GM19240 (cell line): ENCODE results near the gene BNIP5.
A peak's percentile ranks its signal among the peaks of the same experiment; 100 is the strongest.
"Not testable (repeated sequence)": the region's sequence is repeated elsewhere in the genome, so short reads cannot be mapped to it uniquely, and the experiment has no call there.

Source experiments
- DNase-seq: peaks from one replicate; pipeline ENCODE4 v3.0.0; 2011; ENCODE audit warnings: low spot score; ENCODE audit not compliant: insufficient read length

The BNIP5 gene

GRCh38 chr6:36345681-36346466, 9.2 kb upstream of the BNIP5 start:
- DNase-seq = no peak

- DNase-seq = no peak
Observed at GRCh38 chr6:36343109-36343680, 6.5 kb upstream of the BNIP5 start.

GRCh38 chr6:36340618-36341454, 4.1 kb upstream of the BNIP5 start:
- DNase-seq = peak; percentile 67

GRCh38 chr6:36340306-36340617, 3.6 kb upstream of the BNIP5 start:
- no peak for DNase-seq

- no peak for DNase-seq
Observed at GRCh38 chr6:36339146-36339545, 2.5 kb upstream of the BNIP5 start.

- not testable (repeated sequence) for DNase-seq
Observed at GRCh38 chr6:36338223-36338622, 1.5 kb upstream of the BNIP5 start.

GRCh38 chr6:36337814-36338213, 1.1 kb upstream of the BNIP5 start:
- DNase-seq = no peak

- DNase-seq = no peak
Observed at GRCh38 chr6:36336208-36336710, 429 bp downstream of the BNIP5 start.

GRCh38 chr6:36335465-36336207, 1.1 kb downstream of the BNIP5 start:
- no peak for DNase-seq

- no peak for DNase-seq
Observed at GRCh38 chr6:36334832-36335459, 1.7 kb downstream of the BNIP5 start.

GRCh38 chr6:36333931-36334725, 2.6 kb downstream of the BNIP5 start:
- DNase-seq = no peak

- no peak for DNase-seq
Observed at GRCh38 chr6:36333171-36333895, 3.4 kb downstream of the BNIP5 start.

- no peak for DNase-seq
Observed at GRCh38 chr6:36331381-36331780, 5.3 kb downstream of the BNIP5 start.

GRCh38 chr6:36330366-36330765, 6.3 kb downstream of the BNIP5 start:
- DNase-seq = no peak

- DNase-seq = no peak
Observed at GRCh38 chr6:36329798-36330291, 6.8 kb downstream of the BNIP5 start.

GRCh38 chr6:36328600-36328999, 8.1 kb downstream of the BNIP5 start:
- no peak for DNase-seq

- DNase-seq = no peak
Observed at GRCh38 chr6:36327919-36328236, 8.8 kb downstream of the BNIP5 start.

- DNase-seq = no peak
Observed at GRCh38 chr6:36327226-36327918, 9.3 kb downstream of the BNIP5 start.
